ENCODE data around the gene LPAR3.

LPAR3 gene

GRCh38 chr1:84827555-84827954 is 65.5 kb downstream of the LPAR3 start:
- no peaks in the 10 kb centered on the region for H3K4me1 ChIP-seq (ENCODE audit: insufficient read depth, insufficient read length)
- no peak overlapping the region for H3K4me3 ChIP-seq (ENCODE audit: insufficient read length, low read depth)
- no peak for DNase-seq (ENCODE audit: low read depth, low spot score)
- no peak for TF ChIP-seq ZNF274 (IDR thresholded peaks at IDR 0.05; ENCODE audit: low read depth, low read length)
- TF ChIP-seq YY1 (IDR thresholded peaks at IDR 0.05; ENCODE audit: insufficient read depth, insufficient read length): no peak
- TF ChIP-seq SUZ12 (IDR thresholded peaks at IDR 0.05; ENCODE audit: extremely low read depth, insufficient read depth, insufficient read length): no peak
- H3K9ac ChIP-seq (ENCODE audit: insufficient read length, low read depth): no peak overlapping the region
- peaks cover 3% of the 10 kb centered on the region for H3K36me3 ChIP-seq (ENCODE audit: insufficient read depth, insufficient read length, low read length)
- H3K9me3 ChIP-seq (ENCODE audit: insufficient read depth, low read length): no peaks in the 10 kb centered on the region
- H3K27me3 ChIP-seq (ENCODE audit: insufficient read depth, insufficient read length): no peaks in the 10 kb centered on the region

- Histone ChIP-seq H3K27me3 (ENCODE audit: insufficient read depth, insufficient read length) (no peaks in the 10 kb centered on the region), H3K9me3 (ENCODE audit: insufficient read depth, low read length) (no peaks in the 10 kb centered on the region), H3K4me3 (ENCODE audit: insufficient read length, low read depth) (no peak overlapping the region), H3K4me1 (ENCODE audit: insufficient read depth, insufficient read length) (no peaks in the 10 kb centered on the region), H3K36me3 (ENCODE audit: insufficient read depth, insufficient read length, low read length) (no peaks in the 10 kb centered on the region), H3K9ac (ENCODE audit: insufficient read length, low read depth) (no peak overlapping the region)
- DNase-seq (ENCODE audit: low read depth, low spot score): no peak
- TF ChIP-seq SUZ12 (IDR thresholded peaks at IDR 0.05; ENCODE audit: extremely low read depth, insufficient read depth, insufficient read length) (no peak), YY1 (IDR thresholded peaks at IDR 0.05; ENCODE audit: insufficient read depth, insufficient read length) (no peak), ZNF274 (IDR thresholded peaks at IDR 0.05; ENCODE audit: low read depth, low read length) (no peak)
Measured at GRCh38 chr1:84825161-84825560, 67.8 kb downstream of the LPAR3 start.

- Histone ChIP-seq H3K9me3 (ENCODE audit: insufficient read depth, low read length) (no peaks in the 10 kb centered on the region), H3K9ac (ENCODE audit: insufficient read length, low read depth) (no peak overlapping the region), H3K4me1 (ENCODE audit: insufficient read depth, insufficient read length) (no peaks in the 10 kb centered on the region), H3K36me3 (ENCODE audit: insufficient read depth, insufficient read length, low read length) (no peaks in the 10 kb centered on the region), H3K27me3 (ENCODE audit: insufficient read depth, insufficient read length) (no peaks in the 10 kb centered on the region), H3K4me3 (ENCODE audit: insufficient read length, low read depth) (no peak overlapping the region)
- DNase-seq (ENCODE audit: low read depth, low spot score): no peak
- TF ChIP-seq SUZ12 (IDR thresholded peaks at IDR 0.05; ENCODE audit: extremely low read depth, insufficient read depth, insufficient read length): no peak
- TF ChIP-seq ZNF274 (IDR thresholded peaks at IDR 0.05; ENCODE audit: low read depth, low read length): no peak
- no peak for TF ChIP-seq YY1 (IDR thresholded peaks at IDR 0.05; ENCODE audit: insufficient read depth, insufficient read length)
Measured at GRCh38 chr1:84823991-84824390, 69.0 kb downstream of the LPAR3 start.

- Histone ChIP-seq H3K9ac (ENCODE audit: insufficient read length, low read depth) (no peak overlapping the region), H3K4me1 (ENCODE audit: insufficient read depth, insufficient read length) (no peaks in the 10 kb centered on the region), H3K27me3 (ENCODE audit: insufficient read depth, insufficient read length) (no peaks in the 10 kb centered on the region), H3K9me3 (ENCODE audit: insufficient read depth, low read length) (no peaks in the 10 kb centered on the region), H3K4me3 (ENCODE audit: insufficient read length, low read depth) (no peak overlapping the region), H3K36me3 (ENCODE audit: insufficient read depth, insufficient read length, low read length) (no peaks in the 10 kb centered on the region)
- no peak for TF ChIP-seq YY1 (IDR thresholded peaks at IDR 0.05; ENCODE audit: insufficient read depth, insufficient read length)
- no peak for TF ChIP-seq SUZ12 (IDR thresholded peaks at IDR 0.05; ENCODE audit: extremely low read depth, insufficient read depth, insufficient read length)
- no peak for TF ChIP-seq ZNF274 (IDR thresholded peaks at IDR 0.05; ENCODE audit: low read depth, low read length)
- no peak for DNase-seq (ENCODE audit: low read depth, low spot score)
Measured at GRCh38 chr1:84823511-84823910, 69.5 kb downstream of the LPAR3 start.

- peaks cover 13% of the 10 kb centered on the region for H3K36me3 ChIP-seq (ENCODE audit: insufficient read depth, insufficient read length, low read length)
- no peak overlapping the region for H3K4me3 ChIP-seq (ENCODE audit: insufficient read length, low read depth)
- TF ChIP-seq YY1 (IDR thresholded peaks at IDR 0.05; ENCODE audit: insufficient read depth, insufficient read length): no peak
- TF ChIP-seq SUZ12 (IDR thresholded peaks at IDR 0.05; ENCODE audit: extremely low read depth, insufficient read depth, insufficient read length): no peak
- no peak for TF ChIP-seq ZNF274 (IDR thresholded peaks at IDR 0.05; ENCODE audit: low read depth, low read length)
- H3K27me3 ChIP-seq (ENCODE audit: insufficient read depth, insufficient read length): no peaks in the 10 kb centered on the region
- H3K4me1 ChIP-seq (ENCODE audit: insufficient read depth, insufficient read length): no peaks in the 10 kb centered on the region
- no peak overlapping the region for H3K9ac ChIP-seq (ENCODE audit: insufficient read length, low read depth)
- no peak for DNase-seq (ENCODE audit: low read depth, low spot score)
- H3K9me3 ChIP-seq (ENCODE audit: insufficient read depth, low read length): no peaks in the 10 kb centered on the region
Measured at GRCh38 chr1:84810343-84810742, 82.7 kb downstream of the LPAR3 start.

- H3K9me3 ChIP-seq (ENCODE audit: insufficient read depth, low read length): no peaks in the 10 kb centered on the region
- DNase-seq (ENCODE audit: low read depth, low spot score): no peak
- TF ChIP-seq SUZ12 (IDR thresholded peaks at IDR 0.05; ENCODE audit: extremely low read depth, insufficient read depth, insufficient read length) (no peak), YY1 (IDR thresholded peaks at IDR 0.05; ENCODE audit: insufficient read depth, insufficient read length) (no peak), ZNF274 (IDR thresholded peaks at IDR 0.05; ENCODE audit: low read depth, low read length) (no peak)
- no peak overlapping the region for H3K9ac ChIP-seq (ENCODE audit: insufficient read length, low read depth)
- H3K27me3 ChIP-seq (ENCODE audit: insufficient read depth, insufficient read length): no peaks in the 10 kb centered on the region
- no peaks in the 10 kb centered on the region for H3K4me1 ChIP-seq (ENCODE audit: insufficient read depth, insufficient read length)
- H3K4me3 ChIP-seq (ENCODE audit: insufficient read length, low read depth): no peak overlapping the region
- peaks cover 13% of the 10 kb centered on the region for H3K36me3 ChIP-seq (ENCODE audit: insufficient read depth, insufficient read length, low read length)
Measured at GRCh38 chr1:84809023-84809422, 84.0 kb downstream of the LPAR3 start.

- H3K9me3 ChIP-seq (ENCODE audit: insufficient read depth, low read length): no peaks in the 10 kb centered on the region
- TF ChIP-seq SUZ12 (IDR thresholded peaks at IDR 0.05; ENCODE audit: extremely low read depth, insufficient read depth, insufficient read length): no peak
- TF ChIP-seq YY1 (IDR thresholded peaks at IDR 0.05; ENCODE audit: insufficient read depth, insufficient read length): no peak
- TF ChIP-seq ZNF274 (IDR thresholded peaks at IDR 0.05; ENCODE audit: low read depth, low read length): no peak
- no peak for DNase-seq (ENCODE audit: low read depth, low spot score)
Measured at GRCh38 chr1:84803604-84804003, 89.4 kb downstream of the LPAR3 start.

More at GRCh38 chr1:84803604-84804003, 89.4 kb downstream of the LPAR3 start:
- no peak overlapping the region for H3K4me3 ChIP-seq (ENCODE audit: insufficient read length, low read depth)
- no peaks in the 10 kb centered on the region for H3K36me3 ChIP-seq (ENCODE audit: insufficient read depth, insufficient read length, low read length)
- no peak overlapping the region for H3K9ac ChIP-seq (ENCODE audit: insufficient read length, low read depth)
- H3K4me1 ChIP-seq (ENCODE audit: insufficient read depth, insufficient read length): no peaks in the 10 kb centered on the region
- no peaks in the 10 kb centered on the region for H3K27me3 ChIP-seq (ENCODE audit: insufficient read depth, insufficient read length)

Measured in NT2/D1 (cell line).